ENCODE results near the gene CDH5. TPM values are rescaled to one million over a fixed set of nuclear protein-coding genes. Genes with fewer than 3 reads are reported as not detected.

The CDH5 gene
- total RNA-seq, 1 donor from 2014 or later, result 38.3 TPM

DNA sequence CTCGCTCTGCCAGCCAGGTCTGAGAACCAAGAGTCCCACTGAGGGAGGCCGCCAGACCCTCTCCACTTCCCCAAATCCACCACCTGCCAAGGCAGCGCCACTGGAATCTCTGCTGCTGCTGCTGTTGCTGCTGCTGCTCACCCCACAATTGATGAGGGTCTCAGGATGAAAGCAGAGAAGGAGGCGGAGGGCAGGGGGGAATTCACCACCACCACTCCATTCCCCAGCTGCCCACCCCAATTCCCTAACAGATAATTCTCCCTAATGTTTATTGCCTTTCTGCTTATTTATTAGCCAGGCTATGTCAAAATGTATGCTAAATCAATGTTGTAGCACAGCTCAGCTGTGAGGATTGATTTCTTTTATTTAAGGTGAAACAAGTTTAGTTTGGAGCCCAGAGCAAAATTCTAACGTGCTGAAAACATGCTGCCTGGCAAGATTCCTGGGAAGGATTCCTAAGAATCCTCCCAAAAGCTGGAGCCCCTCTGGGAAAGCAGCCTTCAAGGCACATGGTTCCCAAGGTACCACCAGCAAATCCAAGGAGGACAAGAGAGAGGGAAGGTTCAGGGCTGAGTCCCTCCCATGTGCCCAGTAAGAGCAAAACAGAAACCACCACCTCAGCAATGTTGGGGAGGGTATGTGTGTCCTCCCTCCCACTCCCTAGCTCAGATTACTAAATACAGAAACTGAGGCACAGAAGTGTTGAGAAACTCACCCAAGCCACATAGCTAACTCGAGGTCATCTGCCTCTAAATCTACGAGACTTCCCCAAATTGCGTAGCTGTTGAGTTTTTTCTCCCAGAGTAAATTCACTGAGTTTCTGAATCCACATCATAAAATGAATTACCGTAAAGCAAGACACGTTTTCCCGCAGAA is 12.2 kb upstream of the CDH5 start:
- no peak overlapping the region for H3K4me3 ChIP-seq
- H3K4me1 ChIP-seq, result no peaks in the 10 kb centered on the region
- no peak overlapping the region for H3K27ac ChIP-seq
- H3K36me3 ChIP-seq, result no peaks in the 10 kb centered on the region
- H3K27me3 ChIP-seq, result no peaks in the 10 kb centered on the region
- no peak for DNase-seq (ENCODE audit: extremely low spot score in 2 of 2)
- intact Hi-C loops (cut with DNase I), result no loop called here
- H3K9me3 ChIP-seq, result no peaks in the 10 kb centered on the region
- TF ChIP-seq CTCF (IDR thresholded peaks at IDR 0.05) (no peak), POLR2A (IDR thresholded peaks at IDR 0.05) (no peak), POLR2AphosphoS5 (IDR thresholded peaks at IDR 0.05; ENCODE audit: insufficient read depth in 1 of 2, low read depth in 1 of 2) (no peak)

- no peaks in the 10 kb centered on the region for H3K4me1 ChIP-seq
- H3K36me3 ChIP-seq, result no peaks in the 10 kb centered on the region
- H3K9me3 ChIP-seq, result no peaks in the 10 kb centered on the region
- DNase-seq (ENCODE audit: extremely low spot score in 2 of 2), result no peak
- no peaks in the 10 kb centered on the region for H3K27me3 ChIP-seq
- no peak for TF ChIP-seq CTCF (IDR thresholded peaks at IDR 0.05)
- no peak for TF ChIP-seq POLR2A (IDR thresholded peaks at IDR 0.05)
- no peak for TF ChIP-seq POLR2AphosphoS5 (IDR thresholded peaks at IDR 0.05; ENCODE audit: insufficient read depth in 1 of 2, low read depth in 1 of 2)
- intact Hi-C loops (cut with DNase I), result no loop called here
- H3K27ac ChIP-seq, result no peak overlapping the region
- H3K4me3 ChIP-seq, result no peak overlapping the region
Observed at GRCh38 chr16:66355526-66355925, 11.0 kb upstream of the CDH5 start.

GRCh38 chr16:66357523-66357928 is 9.0 kb upstream of the CDH5 start:
- DNase-seq (ENCODE audit: extremely low spot score in 2 of 2), result no peak

GRCh38 chr16:66358231-66358630 is 8.3 kb upstream of the CDH5 start:
- H3K4me1 ChIP-seq, result no peaks in the 10 kb centered on the region
- no peaks in the 10 kb centered on the region for H3K27me3 ChIP-seq
- DNase-seq (ENCODE audit: extremely low spot score in 2 of 2), result no peak
- intact Hi-C loops (cut with DNase I), result no loop called here
- H3K4me3 ChIP-seq, result no peak overlapping the region
- no peak for TF ChIP-seq CTCF (IDR thresholded peaks at IDR 0.05)
- no peak for TF ChIP-seq POLR2A (IDR thresholded peaks at IDR 0.05)
- no peaks in the 10 kb centered on the region for H3K9me3 ChIP-seq
- no peaks in the 10 kb centered on the region for H3K36me3 ChIP-seq
- no peak overlapping the region for H3K27ac ChIP-seq

More at GRCh38 chr16:66357523-66357928, 9.0 kb upstream of the CDH5 start:
- intact Hi-C loops (cut with DNase I), result no loop called here
- H3K27me3 ChIP-seq, result no peaks in the 10 kb centered on the region
- H3K4me1 ChIP-seq, result no peaks in the 10 kb centered on the region
- H3K36me3 ChIP-seq, result no peaks in the 10 kb centered on the region
- no peaks in the 10 kb centered on the region for H3K9me3 ChIP-seq
- no peak overlapping the region for H3K27ac ChIP-seq
- TF ChIP-seq CTCF (IDR thresholded peaks at IDR 0.05), result peak; percentile 13 to 43 (median 35)
- TF ChIP-seq POLR2AphosphoS5 (IDR thresholded peaks at IDR 0.05; ENCODE audit: insufficient read depth in 1 of 2, low read depth in 1 of 2), result no peak
- TF ChIP-seq POLR2A (IDR thresholded peaks at IDR 0.05), result no peak
- H3K4me3 ChIP-seq, result no peak overlapping the region

- no peak for DNase-seq (ENCODE audit: extremely low spot score in 2 of 2)
- Histone ChIP-seq H3K36me3 (no peaks in the 10 kb centered on the region), H3K9me3 (no peaks in the 10 kb centered on the region), H3K27me3 (no peaks in the 10 kb centered on the region), H3K4me3 (no peak overlapping the region), H3K4me1 (peaks cover 1% of the 10 kb centered on the region), H3K27ac (no peak overlapping the region)
- TF ChIP-seq POLR2A (IDR thresholded peaks at IDR 0.05) (no peak), POLR2AphosphoS5 (IDR thresholded peaks at IDR 0.05; ENCODE audit: insufficient read depth in 1 of 2, low read depth in 1 of 2) (no peak), CTCF (IDR thresholded peaks at IDR 0.05) (no peak)
- intact Hi-C loops (cut with DNase I), result no loop called here
Observed at GRCh38 chr16:66359012-66359411, 7.5 kb upstream of the CDH5 start.

Measured in vagina (tissue), 2 donors.